OCI-LY7 (cell line): ENCODE measurements around the gene SEMA4D.

Experiments
- EZH2phosphoT487 ChIP-seq: fragments of 200-600 bp; sonication (generic); IDR thresholded peaks from 2 replicates; pipeline ENCODE4 v1.6.1; 2018; ENCODE audit warnings: low read depth, borderline replicate concordance, mild to moderate bottlenecking, mixed run types, antibody characterized with exemption, low read length, moderate library complexity, mixed read lengths
- TF ChIP-seq, protein P1 (sequence below): fragments of 200-600 bp; sonication (generic); conservative IDR thresholded peaks from 2 replicates; pipeline ENCODE4 v1.5.1; 2014; ENCODE audit warnings: mild to moderate bottlenecking, antibody characterized with exemption, low read length, moderate library complexity, mixed read lengths

DNA sequence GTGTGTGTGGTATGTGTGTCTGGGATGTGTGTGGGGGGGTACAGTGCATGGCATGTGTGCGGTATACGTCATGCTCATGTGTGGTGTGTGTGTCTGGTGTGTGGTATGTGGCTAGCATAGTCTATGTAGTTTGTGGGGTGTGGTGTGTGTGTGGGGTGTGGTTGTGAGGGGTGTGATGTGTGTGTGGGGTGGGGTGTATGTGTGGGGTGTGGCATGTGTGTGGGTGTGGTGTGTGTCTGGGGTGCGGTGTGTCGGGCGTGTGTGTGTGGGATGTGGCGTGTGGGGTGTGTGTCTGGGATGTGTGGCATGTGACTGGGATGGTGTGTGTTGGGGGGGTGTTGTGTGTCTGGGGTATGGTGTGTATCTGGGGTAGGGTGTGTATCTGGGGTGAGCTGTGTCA, 127.3 kb downstream of the SEMA4D start:
- TF ChIP-seq, protein P1, sequence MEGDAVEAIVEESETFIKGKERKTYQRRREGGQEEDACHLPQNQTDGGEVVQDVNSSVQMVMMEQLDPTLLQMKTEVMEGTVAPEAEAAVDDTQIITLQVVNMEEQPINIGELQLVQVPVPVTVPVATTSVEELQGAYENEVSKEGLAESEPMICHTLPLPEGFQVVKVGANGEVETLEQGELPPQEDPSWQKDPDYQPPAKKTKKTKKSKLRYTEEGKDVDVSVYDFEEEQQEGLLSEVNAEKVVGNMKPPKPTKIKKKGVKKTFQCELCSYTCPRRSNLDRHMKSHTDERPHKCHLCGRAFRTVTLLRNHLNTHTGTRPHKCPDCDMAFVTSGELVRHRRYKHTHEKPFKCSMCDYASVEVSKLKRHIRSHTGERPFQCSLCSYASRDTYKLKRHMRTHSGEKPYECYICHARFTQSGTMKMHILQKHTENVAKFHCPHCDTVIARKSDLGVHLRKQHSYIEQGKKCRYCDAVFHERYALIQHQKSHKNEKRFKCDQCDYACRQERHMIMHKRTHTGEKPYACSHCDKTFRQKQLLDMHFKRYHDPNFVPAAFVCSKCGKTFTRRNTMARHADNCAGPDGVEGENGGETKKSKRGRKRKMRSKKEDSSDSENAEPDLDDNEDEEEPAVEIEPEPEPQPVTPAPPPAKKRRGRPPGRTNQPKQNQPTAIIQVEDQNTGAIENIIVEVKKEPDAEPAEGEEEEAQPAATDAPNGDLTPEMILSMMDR: no peak
- no peak for TF ChIP-seq EZH2phosphoT487
